NCI-H146 treated with DMSO at 0.1 percent for 48 hours (cell line): ENCODE results near the gene PISD.

Experiments used
- DNase-seq: peaks from one replicate; lab custom pipeline; 2025; ENCODE audit not compliant: unreplicated experiment; lab: John Stamatoyannopoulos, UW

The PISD gene

DNA sequence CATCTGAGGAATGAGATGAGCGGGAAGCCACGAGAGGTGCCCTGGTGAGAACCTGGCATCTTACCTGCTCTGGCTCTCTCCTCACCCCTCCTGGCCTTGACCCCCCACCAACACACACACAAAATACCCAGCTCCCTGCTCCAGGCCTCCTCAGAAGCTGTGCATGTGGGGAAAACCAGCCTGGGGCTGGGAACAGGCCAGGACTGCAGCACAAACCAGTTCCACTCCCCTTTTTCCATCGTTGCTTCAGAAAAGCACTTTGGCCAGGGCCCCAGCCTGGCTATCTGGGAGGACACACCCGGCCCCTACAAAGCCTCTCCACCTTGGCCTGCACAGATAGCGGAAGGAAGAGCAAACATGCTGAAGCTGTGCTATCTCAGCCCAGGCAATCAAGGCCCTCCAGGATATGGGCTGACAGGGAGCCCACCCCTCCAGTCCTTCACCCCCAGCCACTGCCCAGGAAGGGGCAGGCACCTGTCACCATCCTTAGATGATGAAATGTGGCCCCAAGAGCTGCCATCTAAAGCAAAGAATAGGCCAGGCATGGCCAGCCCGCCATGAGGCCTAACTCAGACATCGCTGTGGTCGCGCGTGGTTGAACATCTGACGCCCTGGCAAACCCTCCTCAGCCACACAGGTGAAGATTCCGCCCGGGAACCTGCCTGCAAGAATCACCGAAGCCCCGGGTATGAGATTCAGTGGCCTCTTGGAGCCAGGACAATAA, 35.4 kb downstream of the PISD start:
- no peak for DNase-seq

DNA sequence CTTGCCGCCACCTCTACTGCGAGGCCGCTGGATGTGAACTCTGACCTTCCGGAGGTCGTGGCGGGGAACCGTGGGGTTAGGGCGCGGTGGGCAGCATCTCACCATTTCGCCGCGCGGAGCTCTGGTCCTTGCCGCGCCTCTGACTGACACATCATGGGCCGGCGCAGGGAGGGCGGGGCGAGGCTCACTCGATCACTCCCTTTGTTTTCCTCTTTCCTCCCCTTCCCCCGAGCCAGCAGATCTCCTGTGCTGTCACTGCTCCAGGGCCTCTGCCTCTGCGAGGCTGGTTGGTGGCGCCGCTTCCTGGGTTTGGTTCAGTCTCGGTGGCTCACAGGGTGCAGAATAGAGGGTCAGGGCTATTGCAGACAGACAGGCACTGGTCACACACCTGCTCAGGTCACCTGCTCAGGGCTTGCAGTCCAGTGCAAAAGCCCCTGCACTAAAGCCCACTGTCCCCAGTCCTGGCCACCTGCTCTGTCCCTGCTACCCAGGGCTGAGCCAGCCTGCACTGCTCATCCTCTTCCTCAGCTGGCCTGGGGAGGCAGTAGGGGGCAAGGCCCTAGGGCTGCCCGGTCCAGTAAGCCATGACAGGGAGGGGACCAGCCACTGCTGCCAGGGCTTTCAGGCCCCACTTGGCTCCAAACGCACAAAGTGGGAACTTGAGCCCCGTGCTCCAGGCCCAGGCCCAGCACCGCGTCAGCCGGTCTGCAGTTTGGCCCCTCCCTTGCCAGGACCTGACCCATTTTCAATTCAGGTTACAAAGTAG, 36.2 kb downstream of the PISD start:
- DNase-seq, result no peak

DNA sequence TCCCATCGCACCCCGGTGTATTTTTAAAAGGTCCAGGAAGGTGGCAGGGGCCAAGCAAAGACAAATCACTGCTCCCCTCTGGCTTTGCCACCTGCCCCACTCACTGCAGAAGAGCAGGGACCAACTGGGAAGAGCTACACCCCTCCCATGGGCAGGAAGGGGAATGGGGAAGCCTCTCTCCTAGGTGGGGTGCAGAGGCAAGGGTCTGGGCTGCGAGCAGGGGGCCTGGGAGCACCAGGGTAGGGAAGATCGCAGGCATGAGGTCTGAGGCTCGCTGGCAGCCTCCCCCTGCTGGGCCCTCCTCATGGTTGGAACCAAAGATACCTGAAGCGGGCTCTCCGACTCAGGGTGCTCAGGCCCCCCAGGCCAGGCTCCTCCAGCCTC, 36.8 kb downstream of the PISD start:
- DNase-seq, result no peak

DNA sequence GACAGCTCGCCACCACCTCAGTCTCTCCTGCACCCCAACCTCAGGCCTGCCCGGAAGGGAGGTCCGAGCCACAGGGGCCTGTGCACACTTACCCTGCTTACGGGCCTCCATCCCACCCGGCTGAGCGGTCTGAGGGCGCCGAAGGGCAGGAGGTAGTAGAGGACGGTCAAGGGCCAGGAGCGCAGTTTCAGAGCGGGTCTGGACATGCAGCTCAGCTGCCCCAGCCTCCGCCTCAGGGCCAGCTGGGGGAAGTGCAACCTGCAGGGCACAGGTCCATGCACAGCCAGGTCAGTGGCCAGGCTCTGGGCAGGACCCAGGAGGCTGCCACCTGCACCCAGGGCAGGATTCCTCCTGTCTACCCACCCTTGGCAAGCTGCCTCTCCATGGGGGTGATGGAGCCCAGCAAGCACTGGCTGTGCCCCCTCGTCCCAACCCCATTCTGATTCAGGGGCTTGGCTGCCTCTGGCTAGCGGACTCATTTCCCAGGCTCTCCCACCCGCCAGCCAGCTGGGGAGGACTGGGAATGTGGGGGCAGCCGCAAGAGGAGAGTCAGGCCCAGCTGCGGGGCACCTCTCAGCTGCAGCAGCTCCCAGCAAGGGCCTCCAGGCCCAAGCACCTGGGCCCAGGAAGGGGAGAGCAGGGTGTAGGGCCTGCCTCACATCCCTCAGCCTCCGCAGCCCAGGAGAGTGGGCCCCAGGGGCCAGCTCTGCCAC, 38.3 kb downstream of the PISD start:
- no peak for DNase-seq

DNA sequence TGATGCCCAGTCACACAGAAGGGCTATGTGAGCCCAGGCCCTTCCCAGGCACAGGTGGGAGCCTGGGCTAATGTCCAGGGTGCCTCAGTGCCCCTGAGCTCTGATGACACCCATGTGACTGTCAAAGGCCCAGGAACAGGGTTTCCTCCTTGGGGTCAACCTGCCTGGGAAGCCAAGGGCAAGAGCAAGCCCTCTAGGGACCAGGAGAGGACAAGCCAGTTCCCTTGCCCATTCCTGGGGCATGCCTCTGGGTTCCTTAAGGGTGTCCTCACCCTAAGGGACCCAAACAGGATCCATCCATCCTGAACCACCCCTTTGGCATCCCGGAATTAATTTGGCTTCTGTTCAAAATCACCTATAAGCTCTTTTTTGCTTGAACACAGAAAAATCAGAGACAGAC, 39.0 kb downstream of the PISD start:
- no peak for DNase-seq

DNA sequence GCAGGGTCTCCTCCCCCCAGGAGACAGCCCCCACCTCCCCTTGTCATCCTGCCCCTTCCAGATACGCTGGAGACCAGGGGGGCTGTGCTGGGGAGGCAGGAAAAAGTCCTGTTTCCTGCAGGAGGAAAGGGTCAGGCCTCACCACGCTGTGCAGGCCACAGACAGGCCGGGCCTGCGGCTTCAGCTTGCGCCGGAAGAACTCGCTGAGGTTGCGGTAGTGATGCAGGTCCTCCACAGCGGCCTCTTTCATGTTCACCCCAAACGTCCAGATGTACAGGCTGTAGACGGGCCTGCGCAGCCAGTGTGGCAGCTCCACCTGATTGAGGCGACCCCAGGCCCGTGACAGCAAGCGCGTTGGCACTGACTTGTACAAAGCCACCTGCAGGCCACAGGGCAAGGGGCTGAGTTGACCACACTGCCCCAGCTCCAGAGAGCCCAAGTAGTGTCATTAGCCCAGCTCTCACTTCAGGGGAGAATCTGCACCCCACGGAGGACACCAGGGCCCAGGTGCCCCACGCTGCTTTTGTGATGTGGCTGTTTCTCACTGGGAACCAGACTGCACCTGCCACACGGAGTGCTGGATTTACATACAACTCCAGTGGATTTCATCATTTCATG, 40.4 kb downstream of the PISD start:
- no peak for DNase-seq

DNA sequence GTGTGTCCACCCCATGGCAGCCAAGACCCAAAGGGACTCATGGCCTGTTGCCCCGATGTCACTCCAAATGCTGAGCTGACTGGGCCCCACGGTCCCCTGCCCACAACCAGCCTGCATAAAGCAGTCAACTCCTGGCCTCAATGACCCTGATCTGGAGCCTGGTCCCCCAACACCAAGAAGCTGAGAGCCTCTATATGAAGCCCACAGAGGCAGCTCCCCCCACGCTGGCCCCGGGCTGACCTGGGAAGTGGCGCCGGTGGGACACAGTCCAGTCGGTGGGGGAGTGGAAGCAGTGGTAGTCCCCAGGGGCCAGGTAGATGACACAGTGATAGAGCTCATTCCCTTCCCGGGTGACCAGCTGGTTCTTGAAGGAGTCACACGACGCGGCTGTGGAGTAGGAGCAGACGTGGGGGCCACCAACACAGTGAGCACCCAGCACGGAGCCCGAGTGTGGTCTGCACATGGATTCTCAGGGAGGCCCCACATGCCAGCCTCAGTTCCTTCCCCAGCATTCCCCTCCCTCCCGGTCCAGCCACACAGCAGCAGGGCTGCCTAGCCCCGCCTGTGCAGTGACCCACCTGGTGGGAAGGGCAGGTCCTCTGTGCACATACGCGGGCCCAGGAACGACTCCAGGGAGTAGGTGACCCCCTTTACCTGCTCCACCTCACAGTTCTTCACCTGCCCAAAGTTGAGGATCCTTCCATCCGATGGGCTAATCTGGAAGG, 41.1 kb downstream of the PISD start:
- no peak for DNase-seq

DNA sequence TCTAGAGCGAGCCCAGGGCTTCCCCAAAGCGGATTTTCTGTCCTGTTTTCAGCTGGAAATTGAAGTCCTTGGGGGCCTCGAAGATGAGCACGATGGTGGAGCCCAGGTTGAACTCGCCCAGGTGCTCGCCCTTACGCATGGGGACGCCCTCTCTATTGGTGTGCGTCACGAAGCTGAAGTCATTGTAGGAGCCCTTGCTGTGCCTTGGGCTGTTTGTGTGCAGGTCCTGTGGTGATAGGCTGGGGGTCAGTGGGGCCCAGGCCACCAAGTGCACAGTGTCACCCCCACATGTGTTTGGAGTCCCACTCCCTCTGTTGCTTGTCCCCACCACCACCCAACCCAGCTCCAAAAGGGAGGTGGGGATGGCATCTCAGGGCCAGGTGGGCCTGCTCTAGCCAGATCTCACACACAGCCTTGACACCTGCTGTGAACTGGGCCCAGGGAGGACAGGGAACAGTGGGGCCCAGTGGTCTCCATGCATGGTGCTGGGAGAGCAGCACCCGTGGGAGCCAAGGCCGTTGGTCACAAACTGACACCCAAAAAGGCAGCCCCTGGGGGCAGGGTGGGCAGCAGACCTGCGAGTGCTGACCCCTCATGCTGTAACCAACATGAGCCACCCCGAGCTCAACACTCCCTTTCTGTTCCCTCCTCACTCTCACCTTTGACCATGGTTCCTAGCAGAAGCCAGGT, 42.3 kb downstream of the PISD start:
- DNase-seq, result no peak

DNA sequence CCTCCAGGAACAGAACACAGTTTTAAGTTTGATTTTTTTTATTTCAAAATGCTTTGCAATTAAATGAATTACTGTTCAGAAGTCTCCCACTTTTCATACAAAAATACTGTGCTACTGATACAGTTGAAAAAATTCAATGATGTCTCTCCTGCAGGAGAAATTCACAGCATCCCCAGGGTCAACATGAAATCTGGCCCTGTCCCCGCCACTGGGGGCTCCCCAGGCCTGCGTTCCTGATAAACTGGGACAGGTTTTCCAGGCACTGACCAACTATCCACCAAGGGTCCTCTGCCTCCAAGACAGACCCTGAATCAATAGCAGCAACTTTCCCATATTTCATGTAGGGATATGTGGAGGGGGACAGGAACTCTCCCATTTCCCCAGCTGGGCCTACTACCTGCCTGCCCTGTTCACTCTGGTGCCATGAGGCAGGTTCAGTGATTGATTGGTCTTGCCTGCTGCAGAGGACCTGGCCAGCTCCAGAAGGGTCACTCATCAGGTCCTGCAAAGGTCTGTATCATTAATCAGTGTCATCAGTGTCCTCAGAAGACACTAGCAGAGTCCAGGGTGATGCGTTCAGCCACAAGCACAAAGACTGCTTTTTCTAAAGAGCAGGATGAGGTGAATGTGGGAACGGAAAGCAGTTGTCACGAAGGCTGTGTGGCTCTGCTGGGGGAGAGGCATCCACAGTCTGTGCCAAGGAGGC, 43.4 kb downstream of the PISD start:
- peak; percentile 0 for DNase-seq

DNA sequence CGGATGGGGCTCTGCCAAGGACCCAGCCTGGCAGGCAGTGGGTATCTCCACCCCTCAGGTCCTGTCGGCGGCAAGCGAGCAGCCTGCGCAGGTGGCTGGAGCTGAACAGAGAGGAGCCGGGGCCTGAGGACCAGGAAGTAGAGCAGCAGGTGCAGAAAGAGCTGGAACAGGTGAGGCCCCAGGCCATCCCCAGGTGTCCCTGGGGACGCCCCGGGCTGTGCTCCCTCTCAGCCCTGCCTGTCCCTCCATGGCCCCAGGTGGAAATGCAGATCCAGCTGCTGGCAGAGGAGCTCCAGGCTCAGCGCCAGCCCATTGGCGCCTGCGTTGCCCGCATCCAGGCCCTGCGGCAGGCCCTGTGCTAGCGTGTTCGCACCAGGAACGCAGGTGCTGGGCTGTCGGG, 44.0 kb downstream of the PISD start:
- peak; percentile 84 for DNase-seq

DNA sequence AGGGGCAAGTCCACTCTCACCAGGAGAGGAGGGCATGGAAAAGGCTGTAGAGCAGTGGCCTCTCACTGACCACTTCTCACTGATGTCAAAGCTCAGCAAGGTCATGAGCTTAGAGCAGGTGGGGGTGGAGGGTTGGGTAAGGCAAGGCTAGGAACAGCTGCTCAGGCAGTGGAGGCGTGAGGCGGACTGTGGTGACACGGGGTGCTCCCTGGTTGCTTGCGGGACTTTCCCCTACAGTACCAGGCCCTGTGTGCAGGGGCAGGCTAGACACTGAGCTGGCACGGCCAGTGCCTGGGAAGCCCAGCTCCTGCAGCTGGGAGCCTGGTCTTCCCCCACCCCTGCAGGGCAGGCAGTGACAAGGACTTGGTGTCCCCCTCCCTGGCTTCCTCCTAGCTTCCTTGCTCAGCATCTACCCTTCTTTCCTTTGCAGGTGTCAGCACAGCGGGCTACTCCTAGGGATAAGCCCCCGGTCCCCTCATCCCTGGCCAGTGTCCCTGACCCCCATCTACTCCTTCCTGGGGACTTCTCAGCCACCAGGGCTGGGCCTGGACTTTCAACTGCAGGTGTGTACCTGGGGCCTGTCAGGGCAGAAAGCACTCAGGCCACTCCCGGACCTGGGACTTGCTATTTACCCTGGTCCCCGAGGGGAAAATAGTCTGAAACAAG, 45.6 kb downstream of the PISD start:
- no peak for DNase-seq

DNA sequence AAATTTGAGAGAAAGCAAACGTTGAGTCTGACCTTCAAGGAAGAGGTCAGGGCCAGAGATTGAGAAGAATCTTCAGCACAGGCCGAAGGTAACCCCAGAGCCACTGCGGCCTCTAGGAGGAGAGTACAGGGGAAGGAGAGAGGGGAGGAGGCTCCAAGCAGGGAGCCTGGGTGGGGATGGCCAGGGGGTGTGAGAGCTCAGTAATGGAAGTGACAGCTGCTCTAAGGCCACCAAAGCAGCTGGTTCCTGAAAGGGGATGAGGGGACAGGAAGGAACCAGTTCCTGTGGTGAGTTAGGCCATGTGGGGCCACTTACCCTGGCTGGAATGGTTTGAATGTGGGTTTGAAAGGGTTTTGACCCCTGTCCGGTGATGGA, 46.1 kb downstream of the PISD start:
- DNase-seq, result no peak

DNA sequence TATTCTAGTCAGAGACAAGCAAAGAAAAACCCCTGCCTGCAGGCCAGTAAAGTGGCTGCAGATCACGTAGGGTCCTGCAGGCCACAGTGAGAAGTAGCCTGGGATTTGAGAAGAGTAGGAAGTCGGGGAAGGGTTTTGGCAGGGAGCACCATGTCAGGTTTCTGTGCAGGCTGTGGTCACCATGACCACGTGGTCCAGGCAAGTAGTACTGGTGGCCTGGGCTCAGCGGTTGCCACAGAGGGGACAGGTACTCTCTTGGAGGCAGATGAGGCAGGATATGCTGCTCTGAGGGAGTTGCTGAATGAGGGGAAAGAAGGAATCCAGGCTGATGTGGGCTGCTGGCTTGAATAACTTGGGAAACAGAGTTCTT, 46.5 kb downstream of the PISD start:
- DNase-seq, result no peak

DNA sequence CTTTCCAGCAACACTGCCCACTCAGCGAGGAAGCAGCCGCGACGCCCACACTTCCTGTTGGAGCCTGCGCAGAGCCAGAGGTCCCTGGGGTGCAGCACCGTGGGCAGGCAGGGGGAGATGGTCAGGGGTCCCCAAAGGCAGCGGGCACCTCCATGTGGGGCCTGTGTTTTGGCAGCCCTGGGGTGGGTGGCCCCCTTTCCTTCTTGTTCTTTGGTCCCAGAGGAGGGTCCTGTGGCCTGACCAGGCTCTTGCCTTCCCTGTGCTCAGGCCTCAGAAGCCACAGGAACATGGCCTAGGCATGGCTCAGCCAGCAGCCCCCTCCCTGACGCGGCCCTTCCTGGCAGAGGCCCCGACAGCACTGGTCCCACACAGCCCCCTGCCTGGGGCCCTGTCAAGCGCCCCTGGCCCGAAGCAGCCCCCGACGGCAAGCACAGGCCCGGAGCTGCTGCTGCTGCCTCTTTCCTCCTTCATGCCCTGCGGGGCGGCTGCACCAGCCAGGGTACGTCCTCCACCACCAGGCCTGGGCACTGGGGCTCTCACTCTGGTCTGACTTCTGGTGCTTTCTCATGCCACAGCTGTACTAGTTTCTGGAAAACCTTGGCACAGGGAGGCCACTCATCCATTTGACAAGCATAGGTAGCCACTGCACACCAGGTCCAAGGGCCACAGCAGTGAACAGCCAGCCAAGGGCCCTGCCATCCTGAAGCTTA, 47.1 kb downstream of the PISD start:
- no peak for DNase-seq

DNA sequence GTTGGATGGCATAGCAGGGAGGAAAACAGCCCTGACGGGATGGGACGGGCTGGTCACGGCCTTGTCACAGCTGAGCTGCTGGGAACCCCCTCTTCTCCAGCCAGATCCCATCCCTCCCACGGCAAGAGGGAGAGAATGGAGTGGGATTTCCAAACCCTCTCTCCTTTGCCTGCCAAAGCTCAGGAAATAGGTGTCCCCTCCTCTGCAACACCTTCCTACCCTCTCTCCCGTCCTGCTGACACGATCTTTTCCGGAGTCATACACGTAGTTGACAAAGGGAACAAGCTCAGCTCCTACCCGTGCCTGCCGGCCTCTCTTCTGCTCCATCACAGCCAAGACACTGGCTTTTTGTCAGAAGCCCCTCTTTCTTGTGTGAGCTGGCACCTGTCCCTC, 48.1 kb downstream of the PISD start:
- no peak for DNase-seq

DNA sequence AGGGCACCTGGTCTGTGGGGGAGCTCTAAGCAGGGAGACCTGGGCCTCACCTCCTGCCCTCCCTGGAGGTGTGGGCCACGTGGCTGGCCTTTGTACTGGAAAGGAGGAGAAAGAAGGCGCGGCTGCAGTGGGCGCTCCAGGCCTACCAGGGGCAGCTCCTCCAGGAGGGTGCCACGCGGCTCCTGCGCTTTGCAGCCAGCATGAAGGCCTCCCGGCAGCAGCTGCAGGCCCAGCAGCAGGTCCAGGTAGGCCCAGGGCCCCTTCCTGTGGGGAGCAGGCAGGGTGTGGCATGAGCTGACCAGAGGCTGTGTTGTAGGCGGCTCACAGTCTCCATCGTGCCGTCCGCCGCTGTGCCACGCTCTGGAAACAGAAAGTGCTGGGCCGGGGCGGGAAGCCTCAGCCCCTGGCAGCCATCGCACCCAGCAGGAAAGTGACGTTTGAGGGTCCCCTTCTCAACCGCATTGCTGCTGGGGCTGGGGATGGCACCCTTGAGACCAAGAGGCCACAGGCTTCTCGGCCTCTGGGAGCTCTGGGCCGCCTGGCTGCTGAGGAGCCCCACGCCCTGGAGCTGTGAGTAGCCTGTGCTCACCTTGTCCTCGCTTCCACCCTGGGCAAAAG, 48.6 kb downstream of the PISD start:
- DNase-seq, result no peak

DNA sequence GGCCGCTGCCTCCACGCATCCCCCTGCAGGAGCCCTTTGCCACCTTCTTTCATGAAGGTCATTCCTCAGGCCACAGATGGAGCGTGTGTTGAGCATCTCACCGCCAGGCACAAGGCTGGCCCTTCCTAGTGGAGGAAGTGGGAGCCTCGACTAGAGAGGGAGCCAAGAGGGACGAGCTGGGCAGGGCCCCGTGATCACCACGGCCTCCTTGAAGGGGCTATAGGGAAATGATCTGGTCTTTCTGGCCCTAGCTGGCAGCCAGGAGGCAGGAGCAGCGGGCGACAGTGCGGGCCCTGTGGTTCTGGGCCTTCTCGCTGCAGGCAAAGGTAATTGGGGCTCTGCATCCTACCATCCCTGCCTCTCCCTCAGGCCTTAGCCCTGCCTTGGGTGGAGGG, 49.1 kb downstream of the PISD start:
- no peak for DNase-seq

DNA sequence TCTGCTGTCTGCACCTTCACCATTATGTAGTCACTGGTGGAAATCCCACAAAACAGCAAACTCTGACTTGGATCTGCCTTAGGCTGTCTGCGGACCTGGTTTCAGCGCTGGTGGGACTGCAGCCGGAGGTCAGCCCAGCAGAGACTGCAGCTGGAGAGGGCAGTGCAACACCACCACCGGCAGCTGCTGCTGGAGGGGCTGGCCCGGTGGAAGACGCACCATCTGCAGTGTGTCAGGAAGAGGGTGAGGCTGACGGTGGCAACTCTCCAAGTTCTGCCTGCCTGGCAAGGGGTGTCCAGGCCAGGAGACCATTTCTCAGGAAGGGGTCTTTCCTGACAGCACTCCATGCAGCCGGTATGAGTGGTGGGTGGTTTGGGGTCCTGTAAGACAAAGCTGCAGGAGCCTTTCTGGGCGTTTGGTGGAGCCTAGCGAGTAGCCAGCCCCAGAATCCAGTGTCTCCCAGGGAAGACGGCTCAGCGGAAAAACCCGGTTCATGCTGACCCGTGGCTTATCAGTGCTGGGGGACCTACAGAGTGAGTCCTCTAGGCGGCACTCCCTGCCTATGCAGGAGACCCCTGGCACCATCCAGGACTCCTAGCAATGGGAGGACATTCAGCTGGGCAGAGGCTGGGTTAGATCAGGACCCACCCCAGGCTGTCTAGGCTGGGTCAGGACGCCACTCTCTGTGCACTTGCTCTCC, 50.8 kb downstream of the PISD start:
- no peak for DNase-seq
